Neural cell (in vitro differentiated cells): ENCODE data around the gene DOCK9. TPM values are rescaled to one million over a fixed set of nuclear protein-coding genes. Genes with fewer than 3 reads are reported as not detected.

Source experiments
- H2AFZ ChIP-seq: fragments of 200-600, 300-800 bp; sonication (generic), shearing (Covaris generic); 2 replicates; pipeline ENCODE4 v1.6.0; 2014; ENCODE audit warnings: low read depth, mild to moderate bottlenecking, antibody characterized with exemption, low read length, moderate library complexity
- H3F3A ChIP-seq: fragments of 200-600 bp; shearing (Covaris generic); 2 replicates; pipeline ENCODE4 v1.6.1; 2016; ENCODE audit warnings: mild to moderate bottlenecking, moderate library complexity, mixed read lengths, antibody characterized with exemption, low read length; ENCODE audit not compliant: insufficient read depth, poor library complexity, severe bottlenecking
- H3K27ac ChIP-seq: fragments of 200-600, 300-800 bp; sonication (generic), shearing (Covaris generic); 2 replicates; pipeline ENCODE4 v1.5.1; 2014; ENCODE audit warnings: mild to moderate bottlenecking, low read length, moderate library complexity
- H3K27me3 ChIP-seq: fragments of 300-800, 200-600 bp; sonication (generic), shearing (Covaris generic); 2 replicates; pipeline ENCODE4 v1.6.0; 2014; ENCODE audit warnings: mild to moderate bottlenecking, low read depth, low read length, moderate library complexity; ENCODE audit not compliant: insufficient read depth
- H3K36me3 ChIP-seq: fragments of 300-800, 200-600 bp; sonication (generic), shearing (Covaris generic); 2 replicates; pipeline ENCODE4 v1.5.1; 2014; ENCODE audit warnings: mild to moderate bottlenecking, antibody characterized with exemption, low read length, moderate library complexity; ENCODE audit not compliant: insufficient read depth
- H3K4me2 ChIP-seq: fragments of 300-800, 200-600 bp; sonication (generic), shearing (Covaris generic); 2 replicates; pipeline ENCODE4 v1.6.0; 2014; ENCODE audit warnings: mild to moderate bottlenecking, low read length
- H3K4me3 ChIP-seq: fragments of 300-800, 200-600 bp; sonication (generic), shearing (Covaris generic); 2 replicates; pipeline ENCODE4 v1.5.1; 2014; ENCODE audit warnings: mild to moderate bottlenecking, low read length, moderate library complexity
- H3K79me2 ChIP-seq: fragments of 200-600 bp; shearing (Covaris generic); replicated peaks from 2 replicates; pipeline ENCODE4 v1.6.0; 2014; ENCODE audit warnings: mild to moderate bottlenecking, low read length, moderate library complexity; ENCODE audit not compliant: insufficient read depth
- H3K9ac ChIP-seq: fragments of 300-800, 200-600 bp; sonication (generic), shearing (Covaris generic); 2 replicates; pipeline ENCODE4 v1.6.1; 2016; ENCODE audit warnings: mild to moderate bottlenecking, low read length, mixed read lengths
- H3K9me2 ChIP-seq: fragments of 200-600 bp; shearing (Covaris generic); 2 replicates; pipeline ENCODE4 v1.6.1; 2016; ENCODE audit warnings: mild to moderate bottlenecking, low read length, mixed read lengths; ENCODE audit not compliant: insufficient read depth
- H3K9me3 ChIP-seq: fragments of 200-600, 300-800 bp; sonication (generic), shearing (Covaris generic); 2 replicates; pipeline ENCODE4 v1.6.1; 2016; ENCODE audit warnings: mild to moderate bottlenecking, mixed run types, low read length, moderate library complexity, mixed read lengths
- H4K20me1 ChIP-seq: fragments of 200-600 bp; shearing (Covaris generic); 2 replicates; pipeline ENCODE4 v1.6.1; 2016; ENCODE audit warnings: mild to moderate bottlenecking, mixed run types; ENCODE audit not compliant: insufficient read depth
- EP300 ChIP-seq: fragments of 450-650 bp; conservative IDR thresholded peaks from 2 replicates; pipeline ENCODE4 v1.6.1; 2014; ENCODE audit warnings: antibody characterized with exemption, mild to moderate bottlenecking, moderate library complexity; ENCODE audit not compliant: poor library complexity, severe bottlenecking
- EZH2 ChIP-seq: fragments of 200-600, 300-800 bp; shearing (Covaris generic), sonication (generic); IDR thresholded peaks from 2 replicates; pipeline ENCODE4 v1.6.1; 2014; ENCODE audit warnings: antibody characterized with exemption, low read length, borderline replicate concordance, mild to moderate bottlenecking; ENCODE audit not compliant: insufficient read depth, poor library complexity, severe bottlenecking
- MXI1 ChIP-seq: fragments of 450-650 bp; conservative IDR thresholded peaks from 2 replicates; pipeline ENCODE4 v1.6.1; 2014; ENCODE audit warnings: antibody characterized with exemption, mild to moderate bottlenecking; ENCODE audit not compliant: poor library complexity, severe bottlenecking
- POLR2AphosphoS5 ChIP-seq: IDR thresholded peaks from 2 replicates; pipeline ENCODE4 v1.6.1; 2012
- RAD21 ChIP-seq: fragments of 450-650 bp; conservative IDR thresholded peaks from 2 replicates; pipeline ENCODE4 v1.6.1; 2014; ENCODE audit warnings: antibody characterized with exemption, mild to moderate bottlenecking, moderate library complexity
- SMC3 ChIP-seq: fragments of 450-650 bp; conservative IDR thresholded peaks from 2 replicates; pipeline ENCODE4 v1.6.1; 2014; ENCODE audit warnings: antibody characterized with exemption, mild to moderate bottlenecking, moderate library complexity; ENCODE audit not compliant: poor library complexity
- TAF1 ChIP-seq: IDR thresholded peaks from 2 replicates; pipeline ENCODE4 v1.6.1; 2012; ENCODE audit warnings: low read depth
- polyA plus RNA-seq: library from polyadenylated mRNA; depleted of rRNA; stranded (reverse); fragments of >200 nt; gene quantifications from 2 replicates; pipeline ENCODE4 v1.2.3, GENCODE V29; 2014
- TF ChIP-seq, protein P1 (sequence below): fragments of 450-650 bp; IDR thresholded peaks from 2 replicates; pipeline ENCODE4 v1.5.1; 2014; ENCODE audit warnings: antibody characterized with exemption, mild to moderate bottlenecking, moderate library complexity; ENCODE audit not compliant: poor library complexity, severe bottlenecking
- TF ChIP-seq, protein P2 (sequence below): IDR thresholded peaks from 2 replicates; pipeline ENCODE4 v1.6.1; 2012; ENCODE audit warnings: borderline replicate concordance

DOCK9 gene
- polyA plus RNA-seq, 1 donor from 2014 or later = 11.4 TPM

DNA sequence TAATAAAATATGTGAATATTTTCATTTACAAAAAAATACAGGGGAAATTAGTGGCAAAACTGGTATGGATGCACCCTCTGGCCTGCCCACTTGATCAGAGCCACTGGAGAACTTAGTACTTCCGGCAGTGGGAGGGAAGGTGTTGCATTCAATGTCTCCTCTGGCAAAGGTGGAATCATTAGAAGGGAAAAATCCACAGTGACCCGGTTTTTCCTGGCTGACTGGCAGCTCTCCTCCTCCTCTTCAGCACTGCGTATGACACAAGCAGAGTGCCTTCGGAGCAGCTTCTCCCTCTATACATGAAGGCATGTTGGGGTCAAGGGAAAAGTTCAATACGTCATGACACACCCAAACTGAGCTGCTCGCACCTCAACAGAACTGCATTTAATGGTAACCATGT lies 123.4 kb downstream of the DOCK9 start:
- H3K27ac ChIP-seq = no peak overlapping the region
- no peaks in the 10 kb centered on the region for H3F3A ChIP-seq
- H3K9me2 ChIP-seq = no peaks in the 10 kb centered on the region
- H3K9me3 ChIP-seq = no peaks in the 10 kb centered on the region
- no peak overlapping the region for H3K4me3 ChIP-seq
- H2AFZ ChIP-seq = no peak overlapping the region
- no peaks in the 10 kb centered on the region for H4K20me1 ChIP-seq
- H3K27me3 ChIP-seq = no peaks in the 10 kb centered on the region
- no peak overlapping the region for H3K9ac ChIP-seq
- no peak overlapping the region for H3K4me2 ChIP-seq
- H3K36me3 ChIP-seq = no peaks in the 10 kb centered on the region
- H3K79me2 ChIP-seq = no peaks in the 10 kb centered on the region
- no peak for TF ChIP-seq MXI1
- no peak for TF ChIP-seq SMC3
- TF ChIP-seq, protein P1, sequence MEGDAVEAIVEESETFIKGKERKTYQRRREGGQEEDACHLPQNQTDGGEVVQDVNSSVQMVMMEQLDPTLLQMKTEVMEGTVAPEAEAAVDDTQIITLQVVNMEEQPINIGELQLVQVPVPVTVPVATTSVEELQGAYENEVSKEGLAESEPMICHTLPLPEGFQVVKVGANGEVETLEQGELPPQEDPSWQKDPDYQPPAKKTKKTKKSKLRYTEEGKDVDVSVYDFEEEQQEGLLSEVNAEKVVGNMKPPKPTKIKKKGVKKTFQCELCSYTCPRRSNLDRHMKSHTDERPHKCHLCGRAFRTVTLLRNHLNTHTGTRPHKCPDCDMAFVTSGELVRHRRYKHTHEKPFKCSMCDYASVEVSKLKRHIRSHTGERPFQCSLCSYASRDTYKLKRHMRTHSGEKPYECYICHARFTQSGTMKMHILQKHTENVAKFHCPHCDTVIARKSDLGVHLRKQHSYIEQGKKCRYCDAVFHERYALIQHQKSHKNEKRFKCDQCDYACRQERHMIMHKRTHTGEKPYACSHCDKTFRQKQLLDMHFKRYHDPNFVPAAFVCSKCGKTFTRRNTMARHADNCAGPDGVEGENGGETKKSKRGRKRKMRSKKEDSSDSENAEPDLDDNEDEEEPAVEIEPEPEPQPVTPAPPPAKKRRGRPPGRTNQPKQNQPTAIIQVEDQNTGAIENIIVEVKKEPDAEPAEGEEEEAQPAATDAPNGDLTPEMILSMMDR = no peak
- no peak for TF ChIP-seq EP300
- no peak for TF ChIP-seq POLR2AphosphoS5
- no peak for TF ChIP-seq TAF1
- TF ChIP-seq, protein P2, sequence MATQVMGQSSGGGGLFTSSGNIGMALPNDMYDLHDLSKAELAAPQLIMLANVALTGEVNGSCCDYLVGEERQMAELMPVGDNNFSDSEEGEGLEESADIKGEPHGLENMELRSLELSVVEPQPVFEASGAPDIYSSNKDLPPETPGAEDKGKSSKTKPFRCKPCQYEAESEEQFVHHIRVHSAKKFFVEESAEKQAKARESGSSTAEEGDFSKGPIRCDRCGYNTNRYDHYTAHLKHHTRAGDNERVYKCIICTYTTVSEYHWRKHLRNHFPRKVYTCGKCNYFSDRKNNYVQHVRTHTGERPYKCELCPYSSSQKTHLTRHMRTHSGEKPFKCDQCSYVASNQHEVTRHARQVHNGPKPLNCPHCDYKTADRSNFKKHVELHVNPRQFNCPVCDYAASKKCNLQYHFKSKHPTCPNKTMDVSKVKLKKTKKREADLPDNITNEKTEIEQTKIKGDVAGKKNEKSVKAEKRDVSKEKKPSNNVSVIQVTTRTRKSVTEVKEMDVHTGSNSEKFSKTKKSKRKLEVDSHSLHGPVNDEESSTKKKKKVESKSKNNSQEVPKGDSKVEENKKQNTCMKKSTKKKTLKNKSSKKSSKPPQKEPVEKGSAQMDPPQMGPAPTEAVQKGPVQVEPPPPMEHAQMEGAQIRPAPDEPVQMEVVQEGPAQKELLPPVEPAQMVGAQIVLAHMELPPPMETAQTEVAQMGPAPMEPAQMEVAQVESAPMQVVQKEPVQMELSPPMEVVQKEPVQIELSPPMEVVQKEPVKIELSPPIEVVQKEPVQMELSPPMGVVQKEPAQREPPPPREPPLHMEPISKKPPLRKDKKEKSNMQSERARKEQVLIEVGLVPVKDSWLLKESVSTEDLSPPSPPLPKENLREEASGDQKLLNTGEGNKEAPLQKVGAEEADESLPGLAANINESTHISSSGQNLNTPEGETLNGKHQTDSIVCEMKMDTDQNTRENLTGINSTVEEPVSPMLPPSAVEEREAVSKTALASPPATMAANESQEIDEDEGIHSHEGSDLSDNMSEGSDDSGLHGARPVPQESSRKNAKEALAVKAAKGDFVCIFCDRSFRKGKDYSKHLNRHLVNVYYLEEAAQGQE = no peak
- no peak for TF ChIP-seq RAD21
- TF ChIP-seq EZH2 = no peak

DNA sequence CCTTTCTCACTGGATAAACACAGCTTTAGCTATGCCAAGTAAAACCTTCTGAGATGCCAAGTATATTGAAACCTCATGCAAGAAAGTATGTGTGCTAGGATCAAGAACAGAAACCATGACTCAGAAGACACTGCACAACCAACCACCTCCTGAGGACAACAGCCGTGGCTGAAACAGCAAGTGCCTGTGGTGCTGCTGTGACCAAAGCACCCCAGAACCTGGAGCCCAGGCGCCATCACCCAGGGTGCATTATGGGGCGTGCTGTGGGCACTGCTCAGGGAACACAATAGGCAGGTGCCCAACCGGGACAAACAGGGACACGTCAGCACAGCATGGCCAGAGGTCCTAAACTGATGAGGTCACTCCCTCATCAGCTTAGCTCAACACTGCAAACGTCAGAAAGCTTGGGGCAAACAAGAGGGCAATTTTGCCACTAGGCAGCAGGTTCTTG lies 124.1 kb downstream of the DOCK9 start:
- no peaks in the 10 kb centered on the region for H3K36me3 ChIP-seq
- no peak overlapping the region for H3K4me2 ChIP-seq
- no peak overlapping the region for H3K4me3 ChIP-seq
- H3F3A ChIP-seq = no peaks in the 10 kb centered on the region
- H3K9me3 ChIP-seq = no peaks in the 10 kb centered on the region
- H2AFZ ChIP-seq = no peak overlapping the region
- H3K9me2 ChIP-seq = no peaks in the 10 kb centered on the region
- TF ChIP-seq EP300 (no peak), SMC3 (no peak), TAF1 (no peak), MXI1 (no peak), RAD21 (no peak), EZH2 (no peak), POLR2AphosphoS5 (no peak)
- TF ChIP-seq, protein P2 = no peak
- TF ChIP-seq, protein P1 = no peak
- no peaks in the 10 kb centered on the region for H3K79me2 ChIP-seq
- no peak overlapping the region for H3K27ac ChIP-seq
- H4K20me1 ChIP-seq = no peaks in the 10 kb centered on the region
- H3K9ac ChIP-seq = no peak overlapping the region
- H3K27me3 ChIP-seq = no peaks in the 10 kb centered on the region
